H9 (cell line): ENCODE results near the gene SYK. TPM values are rescaled to one million over a fixed set of nuclear protein-coding genes. Genes with fewer than 3 reads are reported as not detected.

ENCODE experiments used
- DNase-seq: peaks from one replicate; pipeline ENCODE4 v3.0.0-alpha.2; 2017
- H2AFZ ChIP-seq: one replicate; pipeline ENCODE4 v1.6.1; 2013; ENCODE audit warnings: mild to moderate bottlenecking, low read length, control low read depth, moderate library complexity
- H2AK5ac ChIP-seq: 2 replicates; pipeline ENCODE4 v1.6.1; 2013; ENCODE audit warnings: low read length, control low read depth, mixed read lengths; ENCODE audit not compliant: insufficient read length
- H2BK120ac ChIP-seq: one replicate; pipeline ENCODE4 v1.6.1; 2013; ENCODE audit warnings: low read depth, mild to moderate bottlenecking, low read length, control low read depth, inconsistent platforms; ENCODE audit not compliant: poor library complexity, severe bottlenecking
- H2BK12ac ChIP-seq: 2 replicates; pipeline ENCODE4 v1.6.1; 2013; ENCODE audit warnings: low read length, control low read depth, mixed read lengths, low read depth; ENCODE audit not compliant: insufficient read length
- H2BK15ac ChIP-seq: 2 replicates; pipeline ENCODE4 v1.6.1; 2013; ENCODE audit warnings: low read depth, low read length, control low read depth
- H2BK20ac ChIP-seq: one replicate; pipeline ENCODE4 v1.6.1; 2013; ENCODE audit warnings: low read depth, mild to moderate bottlenecking, low read length, control low read depth, inconsistent platforms; ENCODE audit not compliant: poor library complexity, severe bottlenecking
- H2BK5ac ChIP-seq: 2 replicates; pipeline ENCODE4 v1.6.1; 2013; ENCODE audit warnings: low read length, control low read depth, mixed read lengths; ENCODE audit not compliant: insufficient read length
- H3K14ac ChIP-seq: 2 replicates; pipeline ENCODE4 v1.6.1; 2013; ENCODE audit warnings: low read length, control low read depth; ENCODE audit not compliant: insufficient read depth
- H3K18ac ChIP-seq: 2 replicates; pipeline ENCODE4 v1.6.1; 2013; ENCODE audit warnings: low read depth, mild to moderate bottlenecking, mixed read lengths, low read length, control low read depth; ENCODE audit not compliant: insufficient read length
- H3K23ac ChIP-seq: 2 replicates; pipeline ENCODE4 v1.6.1; 2013; ENCODE audit warnings: low read length, control low read depth, mixed read lengths, low read depth; ENCODE audit not compliant: insufficient read length
- H3K23me2 ChIP-seq: 2 replicates; pipeline ENCODE4 v1.6.1; 2013; ENCODE audit warnings: low read depth, mild to moderate bottlenecking, mixed read lengths, low read length, control low read depth; ENCODE audit not compliant: insufficient read length, poor library complexity, severe bottlenecking
- H3K27ac ChIP-seq: 2 replicates; pipeline ENCODE4 v1.5.1; 2013; ENCODE audit warnings: low read length, control low read depth, mixed read lengths, low read depth; ENCODE audit not compliant: insufficient read length
- H3K27me3 ChIP-seq: 2 replicates; pipeline ENCODE4 v1.6.1; 2013; ENCODE audit warnings: low read length, control low read depth, inconsistent platforms; ENCODE audit not compliant: insufficient read depth
- H3K4ac ChIP-seq: 2 replicates; pipeline ENCODE4 v1.6.1; 2013; ENCODE audit warnings: low read depth, mild to moderate bottlenecking, control low read depth, inconsistent platforms, low read length, moderate library complexity
- H3K4me1 ChIP-seq: 2 replicates; pipeline ENCODE4 v1.6.1; 2013; ENCODE audit warnings: low read length, control low read depth, inconsistent platforms; ENCODE audit not compliant: insufficient read depth
- H3K4me2 ChIP-seq: 2 replicates; pipeline ENCODE4 v1.6.1; 2013; ENCODE audit warnings: low read length, control low read depth, mixed read lengths; ENCODE audit not compliant: insufficient read length, insufficient read depth
- H3K56ac ChIP-seq: 2 replicates; pipeline ENCODE4 v1.6.1; 2013; ENCODE audit warnings: low read depth, mild to moderate bottlenecking, mixed read lengths, low read length, control low read depth; ENCODE audit not compliant: insufficient read length
- H3K79me1 ChIP-seq: 2 replicates; pipeline ENCODE4 v1.6.1; 2013; ENCODE audit warnings: low read depth, mild to moderate bottlenecking, moderate library complexity, low read length, control low read depth, inconsistent platforms; ENCODE audit not compliant: insufficient read depth, poor library complexity, severe bottlenecking
- H3K79me2 ChIP-seq: 2 replicates; pipeline ENCODE4 v1.6.1; 2013; ENCODE audit warnings: low read length, control low read depth, inconsistent platforms; ENCODE audit not compliant: insufficient read depth
- H3K9ac ChIP-seq: 2 replicates; pipeline ENCODE4 v1.6.1; 2013; ENCODE audit warnings: low read length, control low read depth, mixed read lengths; ENCODE audit not compliant: insufficient read length; ENCODE audit errors: extremely low read depth
- H3K9me3 ChIP-seq: one replicate; pipeline ENCODE4 v1.6.1; 2013; ENCODE audit warnings: low read depth, low read length, inconsistent platforms; ENCODE audit not compliant: control insufficient read depth
- H3T11ph ChIP-seq: one replicate; pipeline ENCODE4 v1.6.1; 2013; ENCODE audit warnings: mild to moderate bottlenecking, low read length, control low read depth, inconsistent platforms
- H4K20me1 ChIP-seq: one replicate; pipeline ENCODE4 v1.6.1; 2013; ENCODE audit not compliant: control insufficient read depth, insufficient read length, insufficient read depth
- H4K5ac ChIP-seq: 2 replicates; pipeline ENCODE4 v1.6.1; 2013; ENCODE audit warnings: low read depth, mild to moderate bottlenecking, mixed read lengths, low read length, control low read depth; ENCODE audit not compliant: insufficient read length
- H4K8ac ChIP-seq: replicated peaks from 2 replicates; pipeline ENCODE4 v1.6.1; 2013; ENCODE audit warnings: low read length, control low read depth, mixed read lengths, low read depth; ENCODE audit not compliant: insufficient read length
- H4K91ac ChIP-seq: 2 replicates; pipeline ENCODE4 v1.6.1; 2013; ENCODE audit warnings: low read depth, mild to moderate bottlenecking, moderate library complexity, mixed read lengths, low read length, control low read depth; ENCODE audit not compliant: insufficient read length
- H3K27ac Mint-ChIP-seq, 3 experiments: 2 replicates in 2 of 3; 3 replicates in 1 of 3; pipeline ENCODE4 v1.8.0; 2020 to 2021; ENCODE audit warnings: mixed read lengths in 3 of 3, mild to moderate bottlenecking in 1 of 3, moderate library complexity in 1 of 3
- H3K27me3 Mint-ChIP-seq: 2 replicates; pipeline ENCODE4 v1.8.0; 2021; ENCODE audit warnings: low read depth, mild to moderate bottlenecking, moderate library complexity, mixed read lengths
- H3K36me3 Mint-ChIP-seq, 3 experiments: 2 replicates in 2 of 3; 3 replicates in 1 of 3; pipeline ENCODE4 v1.8.0; 2020 to 2021; ENCODE audit warnings: low read depth in 3 of 3, mixed read lengths in 3 of 3; ENCODE audit not compliant: insufficient read depth in 1 of 3
- H3K4me1 Mint-ChIP-seq, 2 experiments: 2 replicates each; pipeline ENCODE4 v1.8.0; 2020; ENCODE audit warnings: mixed read lengths in 2 of 2
- H3K4me3 Mint-ChIP-seq, 2 experiments: 2 replicates in 1 of 2; 3 replicates in 1 of 2; pipeline ENCODE4 v1.8.0; 2020 to 2021; ENCODE audit warnings: mild to moderate bottlenecking in 2 of 2, mixed read lengths in 2 of 2, moderate library complexity in 1 of 2
- H3K9me3 Mint-ChIP-seq, 2 experiments: 2 replicates in 1 of 2; 3 replicates in 1 of 2; pipeline ENCODE4 v1.8.0; 2020; ENCODE audit warnings: mild to moderate bottlenecking in 2 of 2, mixed read lengths in 2 of 2, moderate library complexity in 1 of 2
- whole genome bisulfite sequencing: extraction: QIAGEN DNeasy Blood & Tissue Kit; methylation state at CpG from one replicate; pipeline ENCODE4 v1.1.7; 2013; ENCODE audit warnings: missing lambda C conversion rate, low lambda C conversion rate, mixed read lengths; ENCODE audit not compliant: insufficient read length; ENCODE audit errors: extremely low coverage; 5-methylcytosine and 5-hydroxymethylcytosine counted together
- total RNA-seq: library from RNA; stranded (reverse); gene quantifications from 2 replicates; pipeline ENCODE4 v1.2.1, GENCODE V29; 2021
- TF ChIP-seq, protein P1 (sequence below): fragments of 200-600 bp; sonication (generic); conservative IDR thresholded peaks from 3 replicates; pipeline ENCODE4 v1.8.0; 2021; ENCODE audit warnings: antibody characterized with exemption, mild to moderate bottlenecking

Gene SYK
- total RNA-seq, 1 experiment from 2014 or later, result 7.9 TPM

DNA sequence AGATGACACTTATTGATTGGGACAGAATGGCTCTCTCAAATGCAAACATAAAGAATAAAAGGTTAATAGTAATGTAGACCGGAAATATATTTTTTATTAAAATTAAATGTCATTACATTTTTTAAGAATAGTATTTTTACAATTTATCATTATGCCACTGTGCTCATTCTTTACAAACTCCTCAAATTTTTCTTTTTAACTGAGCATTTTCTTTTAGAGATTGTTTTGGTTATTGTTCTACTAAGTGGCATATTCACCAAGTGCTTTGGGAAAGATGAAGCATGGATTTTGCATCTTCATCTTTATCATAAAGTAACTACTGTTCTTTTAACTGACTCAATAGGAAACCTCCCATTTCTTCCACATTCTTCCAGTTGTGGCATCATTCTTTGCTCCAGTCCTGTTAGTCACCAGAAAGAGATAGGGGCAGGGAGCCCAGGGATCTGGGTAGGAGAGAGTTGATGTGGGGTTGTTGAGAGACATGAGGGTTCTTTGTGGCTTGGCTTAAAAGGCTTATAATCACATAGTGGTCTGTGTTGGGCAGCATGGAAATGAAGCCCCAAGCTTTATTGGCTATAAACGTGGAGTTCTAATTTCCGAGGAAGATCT is 69.8 kb downstream of the SYK start:
- no peak overlapping the region for H3K4me3 Mint-ChIP-seq
- no peak overlapping the region for H3K56ac ChIP-seq
- H3K27me3 Mint-ChIP-seq, result no peaks in the 10 kb centered on the region
- no peaks in the 10 kb centered on the region for H4K20me1 ChIP-seq
- no peak overlapping the region for H2AK5ac ChIP-seq
- H3K9me3 Mint-ChIP-seq, result no peaks in the 10 kb centered on the region
- no peak overlapping the region for H3K23ac ChIP-seq
- TF ChIP-seq, protein P1, sequence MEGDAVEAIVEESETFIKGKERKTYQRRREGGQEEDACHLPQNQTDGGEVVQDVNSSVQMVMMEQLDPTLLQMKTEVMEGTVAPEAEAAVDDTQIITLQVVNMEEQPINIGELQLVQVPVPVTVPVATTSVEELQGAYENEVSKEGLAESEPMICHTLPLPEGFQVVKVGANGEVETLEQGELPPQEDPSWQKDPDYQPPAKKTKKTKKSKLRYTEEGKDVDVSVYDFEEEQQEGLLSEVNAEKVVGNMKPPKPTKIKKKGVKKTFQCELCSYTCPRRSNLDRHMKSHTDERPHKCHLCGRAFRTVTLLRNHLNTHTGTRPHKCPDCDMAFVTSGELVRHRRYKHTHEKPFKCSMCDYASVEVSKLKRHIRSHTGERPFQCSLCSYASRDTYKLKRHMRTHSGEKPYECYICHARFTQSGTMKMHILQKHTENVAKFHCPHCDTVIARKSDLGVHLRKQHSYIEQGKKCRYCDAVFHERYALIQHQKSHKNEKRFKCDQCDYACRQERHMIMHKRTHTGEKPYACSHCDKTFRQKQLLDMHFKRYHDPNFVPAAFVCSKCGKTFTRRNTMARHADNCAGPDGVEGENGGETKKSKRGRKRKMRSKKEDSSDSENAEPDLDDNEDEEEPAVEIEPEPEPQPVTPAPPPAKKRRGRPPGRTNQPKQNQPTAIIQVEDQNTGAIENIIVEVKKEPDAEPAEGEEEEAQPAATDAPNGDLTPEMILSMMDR, result no peak; the same call in 2 of the 3 replicates
- no peak overlapping the region for H4K91ac ChIP-seq
- DNase-seq, result no peak
- H2BK20ac ChIP-seq, result no peak overlapping the region
- no peak overlapping the region for H3K9ac ChIP-seq
- H3T11ph ChIP-seq, result no peak overlapping the region
- H3K79me2 ChIP-seq, result no peaks in the 10 kb centered on the region
- no peaks in the 10 kb centered on the region for H3K4me1 ChIP-seq
- H3K27ac ChIP-seq, result no peak overlapping the region
- no peak overlapping the region for H2BK12ac ChIP-seq
- H2BK120ac ChIP-seq, result no peak overlapping the region
- no peak overlapping the region for H3K4ac ChIP-seq
- no peak overlapping the region for H2BK15ac ChIP-seq
- no CpG with 5 or more reads among the region's 3 CpGs for WGBS
- H3K14ac ChIP-seq, result no peak overlapping the region
- H3K27me3 ChIP-seq, result no peaks in the 10 kb centered on the region
- H3K79me1 ChIP-seq, result no peaks in the 10 kb centered on the region
- H3K4me2 ChIP-seq, result no peak overlapping the region
- no peaks in the 10 kb centered on the region for H3K9me3 ChIP-seq
- H3K4me1 Mint-ChIP-seq, result peaks cover 7 to 12% of the 10 kb centered on the region in 2 experiments
- H2BK5ac ChIP-seq, result no peak overlapping the region
- H4K5ac ChIP-seq, result no peak overlapping the region
- no peaks in the 10 kb centered on the region for H3K36me3 Mint-ChIP-seq
- no peak overlapping the region for H2AFZ ChIP-seq
- no peak overlapping the region for H3K18ac ChIP-seq
- no peak overlapping the region for H4K8ac ChIP-seq
- no peaks in the 10 kb centered on the region for H3K23me2 ChIP-seq
- H3K27ac Mint-ChIP-seq, result no peak overlapping the region
